Activated CD4-positive, alpha-beta T cell treated with anti-CD3 and anti-CD28 coated beads, Interleukin-2, amount 50 U/mL, for 4 hours (primary cell): ENCODE data around the gene DPP4.
A peak's percentile ranks its signal among the peaks of the same experiment; 100 is the strongest.

Experiments
- DNase-seq, 2 experiments: peaks; one replicate each; pipeline ENCODE4 v3.0.0-alpha.2; 2020

Gene DPP4

GRCh38 chr2:162073888-162074631 is at the start of gene DPP4:
DPP4 (minus strand) TSS chr2:162074215; CDS start chr2:162073981, 234 bp downstream.
- DNase-seq: peak; percentile 38 to 46

GRCh38 chr2:162118166-162119031 is 44.4 kb upstream of the DPP4 start:
- no peak for DNase-seq

GRCh38 chr2:162116352-162116751 is 42.3 kb upstream of the DPP4 start:
- no peak for DNase-seq

- DNase-seq: no peak
Measured at GRCh38 chr2:162115076-162115475, 41.1 kb upstream of the DPP4 start.

GRCh38 chr2:162114271-162114670 is 40.3 kb upstream of the DPP4 start:
- no peak for DNase-seq

- no peak for DNase-seq
Measured at GRCh38 chr2:162113776-162114168, 39.8 kb upstream of the DPP4 start.

GRCh38 chr2:162113088-162113775 is 39.2 kb upstream of the DPP4 start:
- DNase-seq: no peak

GRCh38 chr2:162111958-162112850 is 38.2 kb upstream of the DPP4 start:
- DNase-seq: no peak

GRCh38 chr2:162107361-162107901 is 33.4 kb upstream of the DPP4 start:
- no peak for DNase-seq

GRCh38 chr2:162106746-162107145 is 32.7 kb upstream of the DPP4 start:
- DNase-seq: no peak

GRCh38 chr2:162106146-162106551 is 32.1 kb upstream of the DPP4 start:
- DNase-seq: no peak

- no peak for DNase-seq
Measured at GRCh38 chr2:162103443-162104009, 29.5 kb upstream of the DPP4 start.

GRCh38 chr2:162100579-162100978 is 26.6 kb upstream of the DPP4 start:
- DNase-seq: no peak

GRCh38 chr2:162099836-162100235 is 25.8 kb upstream of the DPP4 start:
- DNase-seq: no peak

GRCh38 chr2:162092658-162093556 is 18.9 kb upstream of the DPP4 start:
- peak in 1 of 2 experiments; percentile 4 for DNase-seq

GRCh38 chr2:162092008-162092390 is 18.0 kb upstream of the DPP4 start:
- DNase-seq: no peak

GRCh38 chr2:162091325-162092007 is 17.5 kb upstream of the DPP4 start:
- peak in 1 of 2 experiments; percentile 1 for DNase-seq

GRCh38 chr2:162090109-162090508 is 16.1 kb upstream of the DPP4 start:
- no peak for DNase-seq

- DNase-seq: no peak
Measured at GRCh38 chr2:162086904-162087303, 12.9 kb upstream of the DPP4 start.
